Keratinocyte (primary cell): ENCODE data around the gene KLHL10. TPM values are rescaled to one million over a fixed set of nuclear protein-coding genes. Genes with fewer than 3 reads are reported as not detected.

Source experiments
- DNase-seq: peaks from one replicate; pipeline ENCODE4 v3.0.0-alpha.2; 2011; ENCODE audit warnings: low read depth, missing footprints, low spot score
- FAIRE-seq: peaks from 2 replicates; lab custom pipeline; 2011; peaks lifted over from hg19 to GRCh38; lab: Jason Lieb, UNC
- H2AFZ ChIP-seq: 2 replicates; pipeline ENCODE4 v1.6.0; 2012; ENCODE audit warnings: low read length, control low read depth, inconsistent platforms; ENCODE audit not compliant: control insufficient read depth
- H3K27ac ChIP-seq: 2 replicates; pipeline ENCODE4 v1.5.1; 2011; ENCODE audit warnings: low read length; ENCODE audit not compliant: control insufficient read depth, insufficient read depth
- H3K27me3 ChIP-seq: 3 replicates; pipeline ENCODE4 v1.6.0; 2011; ENCODE audit warnings: low read length; ENCODE audit not compliant: control insufficient read depth, insufficient read depth; ENCODE audit errors: extremely low read depth
- H3K36me3 ChIP-seq, 2 experiments: 2 replicates in 1 of 2; 3 replicates in 1 of 2; pipeline ENCODE4 v1.5.1; 2011; ENCODE audit warnings: low read length in 2 of 2, mild to moderate bottlenecking in 1 of 2; ENCODE audit not compliant: control insufficient read depth in 2 of 2, insufficient read depth in 2 of 2; ENCODE audit errors: extremely low read depth in 1 of 2
- H3K4me1 ChIP-seq: 3 replicates; pipeline ENCODE4 v1.5.1; 2011; ENCODE audit warnings: low read length; ENCODE audit not compliant: control insufficient read depth, insufficient read depth; ENCODE audit errors: extremely low read depth
- H3K4me2 ChIP-seq: 3 replicates; pipeline ENCODE4 v1.6.0; 2011; ENCODE audit warnings: low read depth, low read length; ENCODE audit not compliant: control insufficient read depth, insufficient read depth; ENCODE audit errors: extremely low read depth
- H3K4me3 ChIP-seq, 3 experiments: fragments of 200-600 bp in 1 of 3; sonication (generic) in 1 of 3; 2 replicates in 2 of 3; 3 replicates in 1 of 3; pipeline ENCODE4 v1.5.1; 2011 to 2016; ENCODE audit warnings: low read length in 3 of 3, mild to moderate bottlenecking in 3 of 3, control low read depth in 2 of 3, inconsistent platforms in 1 of 3, low read depth in 1 of 3, mixed read lengths in 1 of 3, mixed run types in 1 of 3, moderate library complexity in 1 of 3; ENCODE audit not compliant: control insufficient read depth in 2 of 3, insufficient read depth in 2 of 3; ENCODE audit errors: extremely low read depth in 1 of 3
- H3K79me2 ChIP-seq: 2 replicates; pipeline ENCODE4 v1.6.0; 2012; ENCODE audit warnings: low read length; ENCODE audit not compliant: control insufficient read depth, insufficient read depth
- H3K9ac ChIP-seq: 3 replicates; pipeline ENCODE4 v1.6.0; 2011; ENCODE audit warnings: low read length; ENCODE audit not compliant: control insufficient read depth, insufficient read depth; ENCODE audit errors: extremely low read depth
- H3K9me1 ChIP-seq: 3 replicates; pipeline ENCODE4 v1.6.0; 2011; ENCODE audit warnings: low read length; ENCODE audit not compliant: control insufficient read depth, insufficient read depth; ENCODE audit errors: extremely low read depth
- H3K9me3 ChIP-seq: 2 replicates; pipeline ENCODE4 v1.5.1; 2012; ENCODE audit warnings: low read depth, low read length; ENCODE audit not compliant: control insufficient read depth
- H4K20me1 ChIP-seq: 3 replicates; pipeline ENCODE4 v1.6.0; 2011; ENCODE audit warnings: low read length; ENCODE audit not compliant: control insufficient read depth, insufficient read depth; ENCODE audit errors: extremely low read depth
- EZH2 ChIP-seq: IDR thresholded peaks from one replicate; pipeline ENCODE4 v1.6.1; 2012; ENCODE audit warnings: inconsistent platforms, mild to moderate bottlenecking, low read length, moderate library complexity
- dilution Hi-C: fragments of 300-500 bp; cut with MboI; formaldehyde crosslinking; loops from one replicate; pipeline ENCODE4 v1.7.0; 2020; ENCODE audit warnings: low sequenced_read_pairs; ENCODE audit not compliant: extremely low pct_ligation_motif_present
- polyA plus RNA-seq, 5 experiments: library from polyadenylated mRNA; depleted of rRNA in 3 of 5; stranded (reverse) in 3 of 5; stranded (forward) in 1 of 5; unstranded in 1 of 5; fragments of >200 nt; gene quantifications; 1 replicate in 1 of 5; 2 replicates in 3 of 5; 3 replicates in 1 of 5; pipeline versions ENCODE4 v1.2.1 to v1.2.3, GENCODE V29; 2011 to 2012; ENCODE audit warnings: missing spikeins in 2 of 5, low read depth in 1 of 5, low replicate concordance in 1 of 5
- TF ChIP-seq, protein P1 (sequence below), 3 experiments: IDR thresholded peaks in 1 of 3; conservative IDR thresholded peaks in 1 of 3; optimal IDR thresholded peaks in 1 of 3; 2 replicates in 2 of 3; 3 replicates in 1 of 3; pipeline versions ENCODE3 to v1.5.1; 2011; ENCODE audit warnings: low read length in 3 of 3, mild to moderate bottlenecking in 3 of 3, moderate library complexity in 2 of 3, control low read depth in 1 of 3, inconsistent platforms in 1 of 3; ENCODE audit not compliant: insufficient read depth in 2 of 3; ENCODE audit errors: extremely low read depth in 1 of 3

The KLHL10 gene
- polyA plus RNA-seq, 1 donor (not counting 4 experiments of a cell fraction or from before 2014, with no cell fraction given), result 0.21 TPM

DNA sequence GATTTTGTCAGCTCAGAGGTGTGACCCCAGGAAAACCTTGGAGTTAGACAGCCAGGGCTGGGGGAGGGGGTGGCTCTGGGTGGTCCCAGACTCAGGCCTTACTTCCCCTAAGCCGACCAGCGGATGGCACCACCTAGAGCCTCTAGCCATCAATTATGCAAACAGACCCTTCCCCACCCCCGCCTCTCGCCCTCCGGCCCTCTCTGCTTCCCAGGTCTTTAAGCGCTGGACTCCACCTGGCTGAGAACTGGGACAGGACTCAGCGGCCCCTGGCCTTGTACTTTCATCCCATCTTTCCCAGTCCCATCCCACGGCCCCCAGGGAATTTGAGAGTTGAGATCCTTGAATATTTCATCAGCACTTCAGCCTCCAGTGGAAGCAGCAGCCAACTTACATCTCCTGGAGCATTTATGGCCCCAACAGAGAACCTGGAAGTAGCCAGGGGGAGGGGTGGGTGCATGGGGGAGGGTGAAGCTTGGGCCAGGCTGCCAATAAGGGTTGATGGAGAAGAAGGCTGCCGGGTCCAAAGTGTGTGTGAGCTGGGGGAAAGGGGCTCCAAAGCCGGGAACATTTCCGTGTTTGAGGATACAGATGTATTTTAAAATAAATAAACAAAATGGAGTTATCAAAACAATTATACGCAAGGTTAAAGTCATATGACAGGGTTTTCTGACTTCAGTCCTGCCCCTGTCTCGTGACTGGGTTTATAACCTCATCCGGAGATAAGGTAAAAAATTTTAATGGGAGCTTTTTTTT lies 43.7 kb upstream of the KLHL10 start:
- Histone ChIP-seq H4K20me1 (no peaks in the 10 kb centered on the region), H3K27ac (peak overlapping the region; percentile 97), H3K4me2 (peak overlapping the region; percentile 92), H3K79me2 (no peaks in the 10 kb centered on the region), H3K27me3 (no peaks in the 10 kb centered on the region), H3K9ac (peak overlapping the region; percentile 86), H2AFZ (no peak overlapping the region), H3K9me3 (no peaks in the 10 kb centered on the region), H3K4me1 (peaks cover 38% of the 10 kb centered on the region), H3K36me3 (no peaks in the 10 kb centered on the region), H3K4me3 (peak overlapping the region; percentile 31 to 62 (median 49)), H3K9me1 (no peaks in the 10 kb centered on the region)
- FAIRE-seq (no peak), DNase-seq (no peak)
- dilution Hi-C loops, result no loop called here
- TF ChIP-seq, protein P1, sequence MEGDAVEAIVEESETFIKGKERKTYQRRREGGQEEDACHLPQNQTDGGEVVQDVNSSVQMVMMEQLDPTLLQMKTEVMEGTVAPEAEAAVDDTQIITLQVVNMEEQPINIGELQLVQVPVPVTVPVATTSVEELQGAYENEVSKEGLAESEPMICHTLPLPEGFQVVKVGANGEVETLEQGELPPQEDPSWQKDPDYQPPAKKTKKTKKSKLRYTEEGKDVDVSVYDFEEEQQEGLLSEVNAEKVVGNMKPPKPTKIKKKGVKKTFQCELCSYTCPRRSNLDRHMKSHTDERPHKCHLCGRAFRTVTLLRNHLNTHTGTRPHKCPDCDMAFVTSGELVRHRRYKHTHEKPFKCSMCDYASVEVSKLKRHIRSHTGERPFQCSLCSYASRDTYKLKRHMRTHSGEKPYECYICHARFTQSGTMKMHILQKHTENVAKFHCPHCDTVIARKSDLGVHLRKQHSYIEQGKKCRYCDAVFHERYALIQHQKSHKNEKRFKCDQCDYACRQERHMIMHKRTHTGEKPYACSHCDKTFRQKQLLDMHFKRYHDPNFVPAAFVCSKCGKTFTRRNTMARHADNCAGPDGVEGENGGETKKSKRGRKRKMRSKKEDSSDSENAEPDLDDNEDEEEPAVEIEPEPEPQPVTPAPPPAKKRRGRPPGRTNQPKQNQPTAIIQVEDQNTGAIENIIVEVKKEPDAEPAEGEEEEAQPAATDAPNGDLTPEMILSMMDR (optimal IDR thresholded peaks at IDR 0.05 in 1 of 3, IDR thresholded peaks at IDR 0.05 in 1 of 3, conservative IDR thresholded peaks at IDR 0.05 in 1 of 3; ENCODE audit: extremely low read depth in 1 of 3, insufficient read depth in 2 of 3, low read length in 3 of 3), result no peak
- no peak for TF ChIP-seq EZH2

DNA sequence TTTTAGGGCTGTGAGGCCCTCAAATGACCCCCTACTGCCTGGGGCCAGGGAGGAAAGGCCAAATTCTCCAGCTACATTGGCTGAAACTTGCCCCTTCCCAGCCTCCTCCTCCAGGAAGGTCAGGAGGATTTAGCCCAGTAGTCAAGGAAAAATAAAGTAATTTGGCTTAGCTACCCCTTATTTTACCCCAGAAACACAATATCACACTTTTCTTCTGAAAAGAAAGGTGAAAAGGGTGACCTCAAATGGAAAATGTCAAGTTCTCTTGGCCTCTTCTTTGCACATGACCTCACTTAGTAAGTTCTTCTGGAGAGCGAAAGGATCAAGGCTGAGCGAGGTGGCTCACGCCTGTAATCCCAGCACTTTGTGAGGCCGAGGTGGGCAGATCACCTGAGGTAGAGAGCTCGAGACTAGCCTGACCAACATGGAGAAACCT lies 43.1 kb upstream of the KLHL10 start:
- DNase-seq (no peak), FAIRE-seq (no peak)
- no peaks in the 10 kb centered on the region for H3K27me3 ChIP-seq
- H3K9me1 ChIP-seq, result no peaks in the 10 kb centered on the region
- H2AFZ ChIP-seq, result no peak overlapping the region
- no peaks in the 10 kb centered on the region for H4K20me1 ChIP-seq
- H3K9me3 ChIP-seq, result no peaks in the 10 kb centered on the region
- H3K4me1 ChIP-seq, result peaks cover 38% of the 10 kb centered on the region
- no peaks in the 10 kb centered on the region for H3K36me3 ChIP-seq
- peak overlapping the region; percentile 92 for H3K4me2 ChIP-seq
- peak overlapping the region; percentile 86 for H3K9ac ChIP-seq
- dilution Hi-C loops, result no loop called here
- TF ChIP-seq EZH2, result no peak
- TF ChIP-seq, protein P1 (optimal IDR thresholded peaks at IDR 0.05 in 1 of 3, IDR thresholded peaks at IDR 0.05 in 1 of 3, conservative IDR thresholded peaks at IDR 0.05 in 1 of 3; ENCODE audit: extremely low read depth in 1 of 3, insufficient read depth in 2 of 3, low read length in 3 of 3), result no peak
- H3K27ac ChIP-seq, result peak overlapping the region; percentile 97
- no peaks in the 10 kb centered on the region for H3K79me2 ChIP-seq
- H3K4me3 ChIP-seq, result no peak overlapping the region
